Breast epithelium (tissue), 4 donors: ENCODE measurements around the gene AGAP3. TPM values are rescaled to one million over a fixed set of nuclear protein-coding genes. Genes with fewer than 3 reads are reported as not detected.

Source experiments
- DNase-seq, 2 donors: peaks; one replicate each; pipeline ENCODE4 v3.0.0-alpha.2; 2019; ENCODE audit warnings: low spot score in 2 of 2
- H3K27ac ChIP-seq, 2 donors: fragments of 200-600 bp; sonication (generic) in 1 of 2; one replicate each; pipeline ENCODE4 v1.5.1; 2016 to 2019; ENCODE audit warnings: mild to moderate bottlenecking in 1 of 2
- H3K27me3 ChIP-seq, 2 donors: fragments of 200-600 bp; sonication (generic) in 1 of 2; one replicate each; pipeline versions ENCODE4 v1.5.1 to v1.6.0; 2017 to 2019; ENCODE audit warnings: control low read depth in 1 of 2, mild to moderate bottlenecking in 1 of 2
- H3K36me3 ChIP-seq: fragments of 200-600 bp; one replicate; pipeline ENCODE4 v1.5.1; 2019
- H3K4me1 ChIP-seq, 2 donors: fragments of 200-600 bp; sonication (generic); one replicate each; pipeline ENCODE4 v1.5.1; 2016 to 2019; ENCODE audit warnings: control low read depth in 1 of 2
- H3K4me3 ChIP-seq, 3 donors: fragments of 200-600 bp; sonication (generic); 1 replicate in 2 of 3; 2 replicates in 1 of 3; pipeline ENCODE4 v1.5.1; 2016 to 2019; ENCODE audit warnings: mild to moderate bottlenecking in 3 of 3, moderate library complexity in 2 of 3
- H3K9me3 ChIP-seq, 2 donors: fragments of 200-600 bp; sonication (generic) in 1 of 2; one replicate each; pipeline ENCODE4 v1.5.1; 2016 to 2019; ENCODE audit warnings: control low read depth in 1 of 2
- CTCF ChIP-seq, 3 donors: fragments of 450-650 bp; IDR thresholded peaks; one replicate each; pipeline ENCODE4 v1.5.1; 2016 to 2017; ENCODE audit warnings: antibody characterized with exemption in 3 of 3, mild to moderate bottlenecking in 3 of 3, moderate library complexity in 3 of 3
- POLR2A ChIP-seq: fragments of 450-650 bp; IDR thresholded peaks from one replicate; pipeline ENCODE4 v1.6.1; 2016; ENCODE audit warnings: antibody characterized with exemption, mild to moderate bottlenecking, moderate library complexity
- POLR2AphosphoS5 ChIP-seq, 3 donors: sonication (generic); formaldehyde crosslinking; IDR thresholded peaks; one replicate each; pipeline ENCODE4 v1.6.1; 2017; ENCODE audit warnings: antibody characterized with exemption in 3 of 3
- intact Hi-C: fragments of 100-400 bp; cut with DNase I; formaldehyde crosslinking; loops from one replicate; pipeline ENCODE4 v1.15.1; 2023; ENCODE audit warnings: low total_unique reads
- total RNA-seq, 3 donors: library from RNA; depleted of rRNA; stranded (reverse); fragments of >200 nt; gene quantifications; one replicate each; pipeline ENCODE4 v1.1.0, GENCODE V29; 2016

AGAP3 gene
- total RNA-seq, 3 donors from 2014 or later: 47.2 to 58.1 (median 55.1) TPM

GRCh38 chr7:151192002-151192539, 105.8 kb downstream of the AGAP3 start:
- no peaks in the 10 kb centered on the region for H3K4me1 ChIP-seq
- intact Hi-C loops: no loop called here
- H3K27ac ChIP-seq: no peak overlapping the region
- H3K27me3 ChIP-seq: peaks cover 0 to 4% of the 10 kb centered on the region in 2 donors
- no peak for DNase-seq
- H3K36me3 ChIP-seq: no peaks in the 10 kb centered on the region
- TF ChIP-seq POLR2A: no peak
- TF ChIP-seq POLR2AphosphoS5 (IDR thresholded peaks at IDR 0.05): no peak
- TF ChIP-seq CTCF (IDR thresholded peaks at IDR 0.05): no peak
- H3K9me3 ChIP-seq: no peaks in the 10 kb centered on the region
- no peak overlapping the region for H3K4me3 ChIP-seq

GRCh38 chr7:151193203-151193978, 107.1 kb downstream of the AGAP3 start:
- intact Hi-C loops: no loop called here
- Histone ChIP-seq H3K9me3 (no peaks in the 10 kb centered on the region), H3K4me3 (no peak overlapping the region), H3K36me3 (no peaks in the 10 kb centered on the region), H3K4me1 (no peaks in the 10 kb centered on the region), H3K27ac (no peak overlapping the region), H3K27me3 (peaks cover 0 to 4% of the 10 kb centered on the region in 2 donors)
- no peak for DNase-seq
- TF ChIP-seq POLR2A (no peak), CTCF (IDR thresholded peaks at IDR 0.05) (no peak), POLR2AphosphoS5 (IDR thresholded peaks at IDR 0.05) (no peak)

Other genes starting within 250 kb of the AGAP3 start
- 1 to 10 TPM in 1 of 3 donors, not detected in 2; 2.3 TPM for gene AOC1, start 234.0 kb upstream of the AGAP3 start, total RNA-seq
- gene KCNH2, start 108.2 kb upstream of the AGAP3 start, total RNA-seq: under 1 TPM; under 0.01 to 0.29 (median 0.16) TPM
- 10 to 100 TPM in 1 of 3 donors, 1 to 10 TPM in 2; 3.8 to 35.1 (median 5.1) TPM for gene NOS3, start 95.5 kb upstream of the AGAP3 start, total RNA-seq
- 1 to 10 TPM in 1 of 3 donors, under 1 TPM in 1, not detected in 1; 0.44 to 2.0 TPM for gene ATG9B, start 62.0 kb upstream of the AGAP3 start, total RNA-seq
- gene ABCB8, start 58.0 kb upstream of the AGAP3 start, total RNA-seq: 10 to 100 TPM; 14.7 to 19.3 (median 17.6) TPM
- gene ASIC3, start 37.9 kb upstream of the AGAP3 start, total RNA-seq: 1 to 10 TPM; 1.3 to 3.3 (median 2.3) TPM
- 1 to 10 TPM; 5.2 to 8.8 (median 8.6) TPM for gene CDK5, start 28.6 kb upstream of the AGAP3 start, total RNA-seq
- 100 to 1,000 TPM in 1 of 3 donors, 10 to 100 TPM in 2; 83.2 to 101 (median 92.8) TPM for gene SLC4A2, start 26.9 kb upstream of the AGAP3 start, total RNA-seq
- 10 to 100 TPM; 45.6 to 63.5 (median 60.0) TPM for gene FASTK, start 5.7 kb upstream of the AGAP3 start, total RNA-seq
- 10 to 100 TPM; 32.1 to 36.1 (median 35.0) TPM for gene TMUB1, start 3.0 kb upstream of the AGAP3 start, total RNA-seq
- gene GBX1, start 81.2 kb downstream of the AGAP3 start, total RNA-seq: not detected
- gene ASB10, start 100.8 kb downstream of the AGAP3 start, total RNA-seq: not detected
- not detected for gene H2BK1, start 124.0 kb downstream of the AGAP3 start, total RNA-seq
- gene ABCF2, start 140.7 kb downstream of the AGAP3 start, total RNA-seq: 10 to 100 TPM; 35.6 to 58.7 (median 42.2) TPM
- gene CHPF2, start 146.0 kb downstream of the AGAP3 start, total RNA-seq: 10 to 100 TPM; 24.5 to 40.6 (median 38.3) TPM
- gene SMARCD3, start 162.2 kb downstream of the AGAP3 start, total RNA-seq: 10 to 100 TPM; 21.3 to 69.5 (median 43.5) TPM